HepG2 (cell line): ENCODE data around the gene ALDH3B2. TPM values are rescaled to one million over a fixed set of nuclear protein-coding genes. Genes with fewer than 3 reads are reported as not detected.
A peak's percentile ranks its signal among the peaks of the same experiment; 100 is the strongest.

ENCODE experiments used
- ERF ChIP-seq: IDR thresholded peaks from 2 replicates; pipeline ENCODE4 v1.6.1; 2018; ENCODE audit warnings: missing biosample characterization, missing genetic modification reagents
- GLI4 ChIP-seq: sonication (generic); formaldehyde crosslinking; IDR thresholded peaks from 2 replicates; pipeline ENCODE4 v1.5.1; 2020; ENCODE audit warnings: missing genetic modification reagents, mild to moderate bottlenecking, moderate library complexity, borderline replicate concordance
- NFE2L1 ChIP-seq: sonication (generic); formaldehyde crosslinking; IDR thresholded peaks from 2 replicates; pipeline ENCODE4 v1.4.0; 2020; ENCODE audit warnings: missing genetic modification reagents, mild to moderate bottlenecking, borderline replicate concordance
- NONO ChIP-seq, 2 experiments: fragments of 450-650 bp in 1 of 2; sonication (generic) in 1 of 2; formaldehyde crosslinking in 1 of 2; IDR thresholded peaks in 1 of 2; conservative IDR thresholded peaks in 1 of 2; 2 replicates each; pipeline versions ENCODE4 v1.6.1 to v1.8.0; 2017 to 2022; ENCODE audit warnings: mild to moderate bottlenecking in 1 of 2, missing genetic modification reagents in 1 of 2, moderate library complexity in 1 of 2
- RBFOX2 ChIP-seq: fragments of 200-400 bp; formaldehyde crosslinking; IDR thresholded peaks from 2 replicates; pipeline ENCODE4 v1.6.1; 2017; ENCODE audit warnings: low read depth, mild to moderate bottlenecking, low read length
- ZNF33A ChIP-seq: sonication (generic); formaldehyde crosslinking; IDR thresholded peaks from 2 replicates; pipeline ENCODE4 v1.5.1; 2020; ENCODE audit warnings: missing genetic modification reagents, mild to moderate bottlenecking, moderate library complexity, borderline replicate concordance
- ZNF407 ChIP-seq: sonication (generic); formaldehyde crosslinking; IDR thresholded peaks from one replicate; pipeline ENCODE4 v1.5.1; 2020; ENCODE audit warnings: mild to moderate bottlenecking, missing genetic modification reagents; ENCODE audit errors: not compliant biosample characterization
- ZNF552 ChIP-seq: sonication (generic); formaldehyde crosslinking; IDR thresholded peaks from 2 replicates; pipeline ENCODE4 v1.9.0; 2022; ENCODE audit warnings: missing genetic modification reagents, mild to moderate bottlenecking, borderline replicate concordance
- ZNF749 ChIP-seq: sonication (generic); formaldehyde crosslinking; IDR thresholded peaks from 2 replicates; pipeline ENCODE4 v1.8.0; 2022; ENCODE audit warnings: mild to moderate bottlenecking, missing genetic modification reagents, moderate library complexity, borderline replicate concordance
- ZNF761 ChIP-seq: sonication (generic); formaldehyde crosslinking; conservative IDR thresholded peaks from 2 replicates; pipeline ENCODE4 v1.4.0; 2020; ENCODE audit warnings: mild to moderate bottlenecking, missing genetic modification reagents
- polyA plus RNA-seq, 8 experiments: library from polyadenylated mRNA; depleted of rRNA in 3 of 8; stranded (reverse) in 7 of 8; unstranded in 1 of 8; fragments of >200 nt; fragmentation: Illumina TruSeq in 4 of 8; extraction: Trizol in 4 of 8; gene quantifications; 2 replicates each; pipeline versions ENCODE4 v1.2.1 to v1.2.3, GENCODE V29; 2011 to 2016; ENCODE audit warnings: low read depth in 4 of 8, missing spikeins in 1 of 8, mixed read lengths in 1 of 8; ENCODE audit not compliant: insufficient read depth in 1 of 8
- total RNA-seq, 5 experiments: library from RNA; depleted of rRNA; stranded (reverse); fragments of >200 nt; fragmentation: Illumina TruSeq; extraction: Trizol; gene quantifications; 2 replicates each; pipeline ENCODE4 v1.2.3, GENCODE V29; 2016; ENCODE audit warnings: low read depth in 1 of 5
- TF ChIP-seq, protein P1 (sequence below): sonication (generic); formaldehyde crosslinking; IDR thresholded peaks from 2 replicates; pipeline ENCODE4 v1.4.0; 2020; ENCODE audit warnings: mild to moderate bottlenecking, missing genetic modification reagents
- TF ChIP-seq, protein P2 (sequence below): sonication (generic); formaldehyde crosslinking; IDR thresholded peaks from 2 replicates; pipeline ENCODE4 v1.4.0; 2020; ENCODE audit warnings: missing genetic modification reagents; ENCODE audit errors: not compliant biosample characterization
- TF ChIP-seq, protein P3 (sequence below): IDR thresholded peaks from 2 replicates; pipeline ENCODE4 v1.6.1; 2012; ENCODE audit warnings: low read length, improper control_type of control experiment
- TF ChIP-seq, protein P4 (sequence below): sonication (generic); formaldehyde crosslinking; IDR thresholded peaks from 2 replicates; pipeline ENCODE4 v1.4.0; 2020; ENCODE audit warnings: missing genetic modification reagents

Gene ALDH3B2
- total and polyA plus RNA-seq, 2 of the 13 experiments (the other 11 are each of a cell fraction or from before 2014, with no cell fraction given) = not detected

DNA sequence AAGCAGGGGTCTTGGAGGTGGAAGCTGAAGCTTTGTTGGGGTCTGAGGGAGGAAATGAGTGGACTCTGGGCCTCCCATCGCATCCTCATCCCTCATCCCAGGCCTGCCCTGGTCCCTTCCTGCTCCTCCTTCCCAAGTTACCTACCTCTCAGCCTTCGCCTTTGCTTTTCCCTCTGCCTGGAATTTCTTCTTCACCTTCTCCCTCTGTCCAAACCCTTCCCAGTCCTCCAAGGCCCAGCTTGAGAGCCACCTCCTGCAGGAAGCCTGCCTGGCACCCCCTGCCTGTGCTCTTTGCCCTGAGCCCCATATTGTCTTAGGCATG, 42.6 kb downstream of the ALDH3B2 start (continued):
- TF ChIP-seq, protein P1, sequence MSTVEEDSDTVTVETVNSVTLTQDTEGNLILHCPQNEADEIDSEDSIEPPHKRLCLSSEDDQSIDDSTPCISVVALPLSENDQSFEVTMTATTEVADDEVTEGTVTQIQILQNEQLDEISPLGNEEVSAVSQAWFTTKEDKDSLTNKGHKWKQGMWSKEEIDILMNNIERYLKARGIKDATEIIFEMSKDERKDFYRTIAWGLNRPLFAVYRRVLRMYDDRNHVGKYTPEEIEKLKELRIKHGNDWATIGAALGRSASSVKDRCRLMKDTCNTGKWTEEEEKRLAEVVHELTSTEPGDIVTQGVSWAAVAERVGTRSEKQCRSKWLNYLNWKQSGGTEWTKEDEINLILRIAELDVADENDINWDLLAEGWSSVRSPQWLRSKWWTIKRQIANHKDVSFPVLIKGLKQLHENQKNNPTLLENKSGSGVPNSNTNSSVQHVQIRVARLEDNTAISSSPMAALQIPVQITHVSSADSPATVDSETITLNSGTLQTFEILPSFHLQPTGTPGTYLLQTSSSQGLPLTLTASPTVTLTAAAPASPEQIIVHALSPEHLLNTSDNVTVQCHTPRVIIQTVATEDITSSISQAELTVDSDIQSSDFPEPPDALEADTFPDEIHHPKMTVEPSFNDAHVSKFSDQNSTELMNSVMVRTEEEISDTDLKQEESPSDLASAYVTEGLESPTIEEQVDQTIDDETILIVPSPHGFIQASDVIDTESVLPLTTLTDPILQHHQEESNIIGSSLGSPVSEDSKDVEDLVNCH (CRISPR knock-in tag) = no peak
- TF ChIP-seq NFE2L1 (CRISPR knock-in tag) (no peak), ZNF749 (CRISPR knock-in tag) (no peak), ZNF761 (CRISPR knock-in tag) (no peak), NONO (IDR thresholded peaks at IDR 0.05) (no peak), NONO (CRISPR knock-in tag; conservative IDR thresholded peaks at IDR 0.05) (peak; percentile 51; the same call in 1 of the 2 replicates), GLI4 (CRISPR knock-in tag) (no peak), ZNF552 (CRISPR knock-in tag) (no peak), ZNF33A (CRISPR knock-in tag) (no peak), RBFOX2 (no peak), ERF (CRISPR knock-in tag) (no peak), ZNF407 (CRISPR knock-in tag) (no peak)
- TF ChIP-seq, protein P2, sequence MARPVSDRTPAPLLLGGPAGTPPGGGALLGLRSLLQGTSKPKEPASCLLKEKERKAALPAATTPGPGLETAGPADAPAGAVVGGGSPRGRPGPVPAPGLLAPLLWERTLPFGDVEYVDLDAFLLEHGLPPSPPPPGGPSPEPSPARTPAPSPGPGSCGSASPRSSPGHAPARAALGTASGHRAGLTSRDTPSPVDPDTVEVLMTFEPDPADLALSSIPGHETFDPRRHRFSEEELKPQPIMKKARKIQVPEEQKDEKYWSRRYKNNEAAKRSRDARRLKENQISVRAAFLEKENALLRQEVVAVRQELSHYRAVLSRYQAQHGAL (CRISPR knock-in tag) = no peak
- TF ChIP-seq, protein P3, sequence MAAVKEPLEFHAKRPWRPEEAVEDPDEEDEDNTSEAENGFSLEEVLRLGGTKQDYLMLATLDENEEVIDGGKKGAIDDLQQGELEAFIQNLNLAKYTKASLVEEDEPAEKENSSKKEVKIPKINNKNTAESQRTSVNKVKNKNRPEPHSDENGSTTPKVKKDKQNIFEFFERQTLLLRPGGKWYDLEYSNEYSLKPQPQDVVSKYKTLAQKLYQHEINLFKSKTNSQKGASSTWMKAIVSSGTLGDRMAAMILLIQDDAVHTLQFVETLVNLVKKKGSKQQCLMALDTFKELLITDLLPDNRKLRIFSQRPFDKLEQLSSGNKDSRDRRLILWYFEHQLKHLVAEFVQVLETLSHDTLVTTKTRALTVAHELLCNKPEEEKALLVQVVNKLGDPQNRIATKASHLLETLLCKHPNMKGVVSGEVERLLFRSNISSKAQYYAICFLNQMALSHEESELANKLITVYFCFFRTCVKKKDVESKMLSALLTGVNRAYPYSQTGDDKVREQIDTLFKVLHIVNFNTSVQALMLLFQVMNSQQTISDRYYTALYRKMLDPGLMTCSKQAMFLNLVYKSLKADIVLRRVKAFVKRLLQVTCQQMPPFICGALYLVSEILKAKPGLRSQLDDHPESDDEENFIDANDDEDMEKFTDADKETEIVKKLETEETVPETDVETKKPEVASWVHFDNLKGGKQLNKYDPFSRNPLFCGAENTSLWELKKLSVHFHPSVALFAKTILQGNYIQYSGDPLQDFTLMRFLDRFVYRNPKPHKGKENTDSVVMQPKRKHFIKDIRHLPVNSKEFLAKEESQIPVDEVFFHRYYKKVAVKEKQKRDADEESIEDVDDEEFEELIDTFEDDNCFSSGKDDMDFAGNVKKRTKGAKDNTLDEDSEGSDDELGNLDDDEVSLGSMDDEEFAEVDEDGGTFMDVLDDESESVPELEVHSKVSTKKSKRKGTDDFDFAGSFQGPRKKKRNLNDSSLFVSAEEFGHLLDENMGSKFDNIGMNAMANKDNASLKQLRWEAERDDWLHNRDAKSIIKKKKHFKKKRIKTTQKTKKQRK = no peak
- TF ChIP-seq, protein P4, sequence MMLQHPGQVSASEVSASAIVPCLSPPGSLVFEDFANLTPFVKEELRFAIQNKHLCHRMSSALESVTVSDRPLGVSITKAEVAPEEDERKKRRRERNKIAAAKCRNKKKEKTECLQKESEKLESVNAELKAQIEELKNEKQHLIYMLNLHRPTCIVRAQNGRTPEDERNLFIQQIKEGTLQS (CRISPR knock-in tag) = no peak
